GM12878 (cell line): ENCODE measurements around the gene CMTM4. TPM values are rescaled to one million over a fixed set of nuclear protein-coding genes. Genes with fewer than 3 reads are reported as not detected.

ENCODE experiments used
- ATAC-seq: fragments of 200-7000 bp; cut with Tn5 transposase; 3 replicates; pipeline ENCODE4 v1.9.1; 2020; ENCODE audit warnings: mild to moderate bottlenecking, moderate library complexity
- BruUV-seq: library from RNA; stranded (reverse); fragments of 400-500 nt; replicated peaks from 2 replicates; lab custom pipeline; 2021; lab: Mats Ljungman, UMichigan
- CTCF ChIA-PET: fragments of 300-600 bp; sonication (Branson Sonifier 250); formaldehyde crosslinking; extraction: SDS; loops from one replicate; lab custom pipeline; 2021; ENCODE audit warnings: inconsistent platforms; lab: Yijun Ruan, JAX
- POLR2A ChIA-PET: fragments of 350-600 bp; formaldehyde crosslinking; extraction: SDS; loops from one replicate; lab custom pipeline; 2021; ENCODE audit warnings: inconsistent platforms; lab: Charles Lee
- RAD21 ChIA-PET: fragments of 300-600 bp; sonication (Branson Sonifier 250); formaldehyde crosslinking; loops from one replicate; lab custom pipeline; 2023; ENCODE audit warnings: antibody characterized with exemption; ENCODE audit not compliant: unreplicated experiment; lab: Charles Lee
- SMC1A ChIA-PET: fragments of 300-600 bp; sonication (Branson Sonifier 250); formaldehyde crosslinking; loops from one replicate; lab custom pipeline; 2023; ENCODE audit not compliant: unreplicated experiment, uncharacterized antibody; lab: Charles Lee
- DNase-seq: peaks from one replicate; pipeline ENCODE4 v3.0.0-alpha.2; 2011; ENCODE audit warnings: low read depth, low spot score
- FAIRE-seq: peaks from 3 replicates; lab custom pipeline; 2011; peaks lifted over from hg19 to GRCh38; lab: Jason Lieb, UNC
- H2AFZ ChIP-seq: 2 replicates; pipeline ENCODE4 v1.6.0; 2011; ENCODE audit warnings: low read depth, low read length, control low read depth; ENCODE audit not compliant: control insufficient read depth
- H3K27ac ChIP-seq: 2 replicates; pipeline ENCODE4 v1.5.1; 2011; ENCODE audit warnings: control low read depth; ENCODE audit not compliant: control insufficient read depth, insufficient read depth
- H3K27me3 ChIP-seq, 2 experiments: replicated peaks in 1 of 2; 2 replicates each; pipeline versions ENCODE4 v1.6.0 to v1.6.1; 2011; ENCODE audit warnings: low read length in 1 of 2; ENCODE audit not compliant: control insufficient read depth in 2 of 2, insufficient read depth in 2 of 2
- H3K36me3 ChIP-seq, 2 experiments: 2 replicates each; pipeline ENCODE4 v1.5.1; 2011; ENCODE audit warnings: low read length in 1 of 2; ENCODE audit not compliant: control insufficient read depth in 2 of 2, insufficient read depth in 2 of 2
- H3K4me1 ChIP-seq: 2 replicates; pipeline ENCODE4 v1.6.1; 2011; ENCODE audit warnings: mild to moderate bottlenecking, low read length, moderate library complexity, mixed read lengths; ENCODE audit not compliant: control insufficient read depth, insufficient read depth
- H3K4me2 ChIP-seq: 2 replicates; pipeline ENCODE4 v1.6.0; 2011; ENCODE audit warnings: control low read depth; ENCODE audit not compliant: control insufficient read depth, insufficient read depth
- H3K4me3 ChIP-seq: fragments of 200-600 bp; sonication (generic); 2 replicates; pipeline ENCODE4 v1.5.1; 2016
- H3K79me2 ChIP-seq: 2 replicates; pipeline ENCODE4 v1.6.0; 2011; ENCODE audit warnings: low read length; ENCODE audit not compliant: control insufficient read depth, insufficient read depth
- H3K9ac ChIP-seq: 2 replicates; pipeline ENCODE4 v1.8.0; 2011; ENCODE audit warnings: low read length, control low read depth, mixed read lengths; ENCODE audit not compliant: control insufficient read depth, insufficient read depth
- H3K9me3 ChIP-seq: replicated peaks from 3 replicates; pipeline ENCODE4 v1.5.1; 2011; ENCODE audit warnings: mild to moderate bottlenecking, low read length; ENCODE audit not compliant: control insufficient read depth, insufficient read depth
- H4K20me1 ChIP-seq: 2 replicates; pipeline ENCODE4 v1.6.0; 2011; ENCODE audit not compliant: control insufficient read depth, insufficient read depth
- BHLHE40 ChIP-seq, 2 experiments: fragments of 450-650 bp in 1 of 2; IDR thresholded peaks; 2 replicates each; pipeline ENCODE4 v1.6.1; 2011 to 2017; ENCODE audit warnings: low read depth in 2 of 2, borderline replicate concordance in 1 of 2, improper control_type of control experiment in 1 of 2, low read length in 1 of 2, mild to moderate bottlenecking in 1 of 2
- CTCF ChIP-seq, 3 experiments: IDR thresholded peaks in 2 of 3; conservative IDR thresholded peaks in 1 of 3; 2 replicates each; pipeline ENCODE4 v1.5.1; 2011; ENCODE audit warnings: low read depth in 3 of 3, low read length in 3 of 3, mild to moderate bottlenecking in 3 of 3, control low read depth in 2 of 3, moderate library complexity in 2 of 3, inconsistent platforms in 1 of 3, mixed read lengths in 1 of 3; ENCODE audit not compliant: control insufficient read depth in 2 of 3, insufficient read depth in 1 of 3; ENCODE audit errors: extremely low read depth in 1 of 3
- EP300 ChIP-seq, 2 experiments: fragments of 150-350 bp in 1 of 2; IDR thresholded peaks; 2 replicates each; pipeline ENCODE4 v1.6.1; 2011 to 2012; ENCODE audit warnings: low read depth in 2 of 2, low read length in 2 of 2, borderline replicate concordance in 1 of 2, improper control_type of control experiment in 1 of 2, inconsistent platforms in 1 of 2; ENCODE audit not compliant: control insufficient read depth in 1 of 2
- IKZF1 ChIP-seq: fragments of 450-650 bp; conservative IDR thresholded peaks from 2 replicates; pipeline ENCODE4 v1.6.1; 2017; ENCODE audit warnings: antibody characterized with exemption, mild to moderate bottlenecking
- IRF3 ChIP-seq: fragments of 450-650 bp; IDR thresholded peaks from 2 replicates; pipeline ENCODE4 v1.6.1; 2014; ENCODE audit warnings: mild to moderate bottlenecking
- JUND ChIP-seq: IDR thresholded peaks from 2 replicates; pipeline ENCODE4 v1.6.1; 2012; ENCODE audit warnings: low read depth, mild to moderate bottlenecking, low read length, improper control_type of control experiment, moderate library complexity
- MEF2B ChIP-seq: fragments of 450-650 bp; IDR thresholded peaks from 2 replicates; pipeline ENCODE4 v1.6.1; 2018; ENCODE audit warnings: mild to moderate bottlenecking, moderate library complexity; ENCODE audit not compliant: partially characterized antibody, poor library complexity, severe bottlenecking
- PAX5 ChIP-seq: IDR thresholded peaks from 2 replicates; pipeline ENCODE4 v1.6.1; 2011; ENCODE audit warnings: low read depth, low read length, borderline replicate concordance
- RAD21 ChIP-seq: IDR thresholded peaks from 2 replicates; pipeline ENCODE4 v1.6.1; 2011; ENCODE audit warnings: mild to moderate bottlenecking, low read depth, low read length, moderate library complexity; ENCODE audit not compliant: insufficient read depth
- RELA ChIP-seq: fragments of 450-650 bp; IDR thresholded peaks from 2 replicates; pipeline ENCODE4 v1.8.0; 2014; ENCODE audit warnings: borderline replicate concordance; ENCODE audit not compliant: partially characterized antibody
- SMAD1 ChIP-seq: fragments of 450-650 bp; IDR thresholded peaks from 2 replicates; pipeline ENCODE4 v1.6.1; 2018; ENCODE audit warnings: mild to moderate bottlenecking, low read depth; ENCODE audit not compliant: partially characterized antibody
- SMC3 ChIP-seq: IDR thresholded peaks from 2 replicates; pipeline ENCODE4 v1.6.1; 2011; ENCODE audit warnings: low read length, improper control_type of control experiment, borderline replicate concordance
- SRF ChIP-seq, 2 experiments: IDR thresholded peaks; 2 replicates each; pipeline ENCODE4 v1.6.1; 2011; ENCODE audit warnings: low read depth in 2 of 2, low read length in 2 of 2, mild to moderate bottlenecking in 1 of 2, moderate library complexity in 1 of 2
- SUPT20H ChIP-seq: IDR thresholded peaks from 2 replicates; pipeline ENCODE4 v1.6.1; 2011; ENCODE audit warnings: low read depth, mild to moderate bottlenecking, low read length, moderate library complexity, borderline replicate concordance; ENCODE audit not compliant: control insufficient read depth
- TARDBP ChIP-seq: IDR thresholded peaks from 2 replicates; pipeline ENCODE4 v1.6.1; 2016; ENCODE audit warnings: borderline replicate concordance
- TCF12 ChIP-seq: IDR thresholded peaks from 2 replicates; pipeline ENCODE4 v1.6.1; 2011; ENCODE audit warnings: low read depth, mild to moderate bottlenecking, low read length
- YBX1 ChIP-seq: fragments of 450-650 bp; IDR thresholded peaks from 2 replicates; pipeline ENCODE4 v1.6.1; 2016; ENCODE audit warnings: antibody characterized with exemption
- WGBS: methylation state at CpG from one replicate; pipeline ENCODE4 v1.1.6; 2016; ENCODE audit warnings: low lambda C conversion rate; ENCODE audit not compliant: insufficient replicate concordance, insufficient coverage; ENCODE audit errors: missing lambda C conversion rate; 5-methylcytosine and 5-hydroxymethylcytosine counted together
- in situ Hi-C: fragments of 300-500 bp; cut with MboI; formaldehyde crosslinking; loops from 9 replicates; pipeline ENCODE4 v1.14.3; 2018; ENCODE audit warnings: mixed read lengths
- intact Hi-C: fragments of 100-400 bp; cut with micrococcal nuclease; formaldehyde crosslinking; loops from one replicate; pipeline ENCODE4 v1.14.2; 2022; ENCODE audit not compliant: unreplicated experiment
- polyA plus RNA-seq, 11 experiments: library from polyadenylated mRNA; depleted of rRNA in 4 of 11; unstranded in 6 of 11; stranded (reverse) in 5 of 11; fragments of >200 nt; fragmentation: Nextera tagmentation in 4 of 11; fragmentation: Illumina TruSeq in 1 of 11; extraction: Ambion mirVana in 4 of 11; extraction: Trizol in 1 of 11; gene quantifications; 1 replicate in 1 of 11; 2 replicates in 10 of 11; pipeline versions ENCODE4 v1.2.1 to v1.2.3, GENCODE V29; 2011 to 2016; ENCODE audit warnings: inconsistent platforms in 2 of 11, missing spikeins in 2 of 11, low read depth in 1 of 11
- total RNA-seq, 4 experiments: library from RNA; depleted of rRNA in 3 of 4; stranded (reverse); fragments of >200 nt in 3 of 4; fragmentation: Illumina TruSeq in 1 of 4; extraction: Trizol in 1 of 4; gene quantifications; 2 replicates each; pipeline versions ENCODE4 v1.2.1 to v1.2.3, GENCODE V29; 2013 to 2021
- TF ChIP-seq, protein P1 (sequence below): IDR thresholded peaks from 2 replicates; pipeline ENCODE4 v1.6.1; 2011; ENCODE audit warnings: borderline replicate concordance, low read depth, mild to moderate bottlenecking, moderate library complexity, low read length; ENCODE audit not compliant: insufficient read depth, poor library complexity, severe bottlenecking

The CMTM4 gene
- total and polyA plus RNA-seq, 10 of the 15 experiments (the other 5 are each of a cell fraction or from before 2014, with no cell fraction given), result 0.02 to 0.43 (median 0.15) TPM; not detected in 2

DNA sequence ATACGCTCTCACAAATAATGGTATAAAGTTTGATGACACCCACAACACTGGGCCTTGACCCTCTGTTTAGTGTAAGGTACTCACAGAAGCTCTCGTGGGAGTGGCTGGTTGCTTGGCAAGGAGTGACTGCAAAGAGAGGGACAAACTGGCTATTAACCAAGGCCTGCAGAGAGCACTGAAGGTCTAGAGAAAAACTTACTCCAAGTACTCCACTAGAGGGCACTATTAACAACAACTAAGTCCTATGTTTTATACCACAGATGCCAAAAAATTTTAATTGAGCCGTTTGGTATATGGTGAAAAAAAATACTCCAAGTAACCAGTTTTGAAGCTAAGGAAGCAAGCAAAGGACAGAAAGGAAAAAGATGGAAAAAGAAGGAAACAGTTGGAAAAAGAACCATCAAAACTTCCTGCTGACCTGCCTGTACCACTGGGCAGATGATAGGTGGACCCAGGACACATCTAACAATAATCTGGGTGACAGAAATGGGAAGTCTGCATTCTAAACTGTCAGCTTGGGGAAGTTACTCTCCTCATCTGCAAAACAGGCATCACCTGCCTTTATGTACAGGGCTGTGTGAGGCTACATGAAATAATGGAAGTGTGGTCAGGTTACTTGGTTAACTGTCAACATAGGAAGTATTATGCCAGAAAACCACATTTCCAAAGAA, 31.7 kb upstream of the CMTM4 start:
- intact Hi-C loops, result loop anchor here (1.0 to 5.0 kb wide), 3 partner anchors 139 to 321 kb away; no protein-coding TSS in a partner anchor
- TF ChIP-seq, protein P1, sequence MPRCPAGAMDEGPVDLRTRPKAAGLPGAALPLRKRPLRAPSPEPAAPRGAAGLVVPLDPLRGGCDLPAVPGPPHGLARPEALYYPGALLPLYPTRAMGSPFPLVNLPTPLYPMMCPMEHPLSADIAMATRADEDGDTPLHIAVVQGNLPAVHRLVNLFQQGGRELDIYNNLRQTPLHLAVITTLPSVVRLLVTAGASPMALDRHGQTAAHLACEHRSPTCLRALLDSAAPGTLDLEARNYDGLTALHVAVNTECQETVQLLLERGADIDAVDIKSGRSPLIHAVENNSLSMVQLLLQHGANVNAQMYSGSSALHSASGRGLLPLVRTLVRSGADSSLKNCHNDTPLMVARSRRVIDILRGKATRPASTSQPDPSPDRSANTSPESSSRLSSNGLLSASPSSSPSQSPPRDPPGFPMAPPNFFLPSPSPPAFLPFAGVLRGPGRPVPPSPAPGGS, result no peak
- TF ChIP-seq RELA (no peak), RAD21 (peak; percentile 47), EP300 (IDR thresholded peaks at IDR 0.05; ENCODE audit: borderline replicate concordance in 1 of 2, control insufficient read depth in 1 of 2, low read depth in 2 of 2, low read length in 2 of 2) (no peak), IKZF1 (no peak), IRF3 (no peak), MEF2B (no peak), YBX1 (no peak), TCF12 (no peak), SMAD1 (no peak), SMC3 (peak; percentile 52; the same call in 1 of the 2 replicates), SRF (IDR thresholded peaks at IDR 0.05; ENCODE audit: low read depth in 2 of 2, low read length in 2 of 2) (no peak), PAX5 (no peak), TARDBP (no peak), JUND (no peak), CTCF (IDR thresholded peaks at IDR 0.05 in 2 of 3, conservative IDR thresholded peaks at IDR 0.05 in 1 of 3; ENCODE audit: control insufficient read depth in 2 of 3, extremely low read depth in 1 of 3, insufficient read depth in 1 of 3, low read depth in 3 of 3, low read length in 3 of 3) (peak; percentile 37 to 63 (median 59); a peak in 5 of 6 replicates), SUPT20H (no peak), BHLHE40 (IDR thresholded peaks at IDR 0.05; ENCODE audit: borderline replicate concordance in 1 of 2, low read depth in 2 of 2, low read length in 1 of 2) (no peak)

More for the DNA sequence above, 31.7 kb upstream of the CMTM4 start:
- no peak overlapping the region for H3K4me3 ChIP-seq
- H4K20me1 ChIP-seq, result no peaks in the 10 kb centered on the region; the same call in 1 of the 2 replicates
- DNase-seq (no peak), FAIRE-seq (peak; percentile 89), ATAC-seq (peak; percentile 97)
- no peaks in the 10 kb centered on the region for H3K4me1 ChIP-seq
- peaks cover 24 to 36% of the 10 kb centered on the region in 2 experiments for H3K36me3 ChIP-seq
- H3K79me2 ChIP-seq, result no peaks in the 10 kb centered on the region
- H3K9ac ChIP-seq, result no peak overlapping the region
- H2AFZ ChIP-seq, result no peak overlapping the region
- WGBS, result 31% methylated on average over 3 of the region's 3 CpGs
- H3K27ac ChIP-seq, result no peak overlapping the region
- BruUV-seq, result no TSS peak
- in situ Hi-C loops, result no loop called here
- CTCF ChIA-PET, result interaction anchor here (0.7 to 5.5 kb wide), 22 partner anchors 10 to 335 kb away, joined by 3 to 76 read pairs (median 4); partner anchors contain the start of genes DYNC1LI2 and NAE1
- RAD21 ChIA-PET, result interaction anchor here (1.0 to 1.5 kb wide), 3 partner anchors 102 to 145 kb away, joined by 3 to 9 read pairs (median 3); partner anchors contain the start of gene NAE1
- SMC1A ChIA-PET, result interaction anchor here (0.6 to 2.8 kb wide), 10 partner anchors 10 to 632 kb away, joined by 3 to 17 read pairs (median 3); partner anchors contain the start of genes DYNC1LI2, NAE1 and PDP2
- H3K27me3 ChIP-seq, result no peaks in the 10 kb centered on the region
- no peaks in the 10 kb centered on the region for H3K9me3 ChIP-seq
- POLR2A ChIA-PET, result no interaction called here
- no peak overlapping the region for H3K4me2 ChIP-seq
